ENCODE data around the gene AFP. TPM values are rescaled to one million over a fixed set of nuclear protein-coding genes. Genes with fewer than 3 reads are reported as not detected.

The AFP gene
- total RNA-seq, 1 donor from 2014 or later = 0.31 TPM

DNA sequence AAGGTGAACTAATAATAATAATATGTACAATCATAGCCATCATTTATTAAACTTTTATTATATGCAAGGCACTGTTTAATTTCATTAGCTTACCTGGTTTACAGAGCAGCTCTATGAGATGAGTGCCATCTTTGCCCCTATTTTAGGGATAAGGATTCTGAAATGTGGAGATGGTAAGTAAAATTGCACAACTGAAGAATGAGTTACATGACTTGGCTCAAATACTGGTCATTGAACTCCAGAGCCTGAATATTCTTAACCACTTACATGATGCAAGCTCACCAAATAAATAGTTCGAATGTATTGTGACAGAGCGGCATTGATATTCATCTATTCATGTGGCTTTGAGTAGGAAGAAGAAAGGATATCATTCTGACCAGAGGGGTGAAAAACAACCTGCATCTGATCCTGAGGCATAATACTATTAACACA is 20.2 kb upstream of the AFP start:
- Mint-ChIP-seq H3K36me3 (no peaks in the 10 kb centered on the region), H3K27ac (no peak overlapping the region), H3K9me3 (no peaks in the 10 kb centered on the region), H3K27me3 (ENCODE audit: low read depth) (no peaks in the 10 kb centered on the region), H3K4me1 (no peaks in the 10 kb centered on the region), H3K4me3 (no peak overlapping the region)
- TF ChIP-seq, protein P1, sequence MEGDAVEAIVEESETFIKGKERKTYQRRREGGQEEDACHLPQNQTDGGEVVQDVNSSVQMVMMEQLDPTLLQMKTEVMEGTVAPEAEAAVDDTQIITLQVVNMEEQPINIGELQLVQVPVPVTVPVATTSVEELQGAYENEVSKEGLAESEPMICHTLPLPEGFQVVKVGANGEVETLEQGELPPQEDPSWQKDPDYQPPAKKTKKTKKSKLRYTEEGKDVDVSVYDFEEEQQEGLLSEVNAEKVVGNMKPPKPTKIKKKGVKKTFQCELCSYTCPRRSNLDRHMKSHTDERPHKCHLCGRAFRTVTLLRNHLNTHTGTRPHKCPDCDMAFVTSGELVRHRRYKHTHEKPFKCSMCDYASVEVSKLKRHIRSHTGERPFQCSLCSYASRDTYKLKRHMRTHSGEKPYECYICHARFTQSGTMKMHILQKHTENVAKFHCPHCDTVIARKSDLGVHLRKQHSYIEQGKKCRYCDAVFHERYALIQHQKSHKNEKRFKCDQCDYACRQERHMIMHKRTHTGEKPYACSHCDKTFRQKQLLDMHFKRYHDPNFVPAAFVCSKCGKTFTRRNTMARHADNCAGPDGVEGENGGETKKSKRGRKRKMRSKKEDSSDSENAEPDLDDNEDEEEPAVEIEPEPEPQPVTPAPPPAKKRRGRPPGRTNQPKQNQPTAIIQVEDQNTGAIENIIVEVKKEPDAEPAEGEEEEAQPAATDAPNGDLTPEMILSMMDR (IDR thresholded peaks at IDR 0.05; ENCODE audit: unreplicated experiment) = no peak
- DNase-seq (ENCODE audit: low spot score in 2 of 2, unreplicated experiment in 2 of 2) = no peak

DNA sequence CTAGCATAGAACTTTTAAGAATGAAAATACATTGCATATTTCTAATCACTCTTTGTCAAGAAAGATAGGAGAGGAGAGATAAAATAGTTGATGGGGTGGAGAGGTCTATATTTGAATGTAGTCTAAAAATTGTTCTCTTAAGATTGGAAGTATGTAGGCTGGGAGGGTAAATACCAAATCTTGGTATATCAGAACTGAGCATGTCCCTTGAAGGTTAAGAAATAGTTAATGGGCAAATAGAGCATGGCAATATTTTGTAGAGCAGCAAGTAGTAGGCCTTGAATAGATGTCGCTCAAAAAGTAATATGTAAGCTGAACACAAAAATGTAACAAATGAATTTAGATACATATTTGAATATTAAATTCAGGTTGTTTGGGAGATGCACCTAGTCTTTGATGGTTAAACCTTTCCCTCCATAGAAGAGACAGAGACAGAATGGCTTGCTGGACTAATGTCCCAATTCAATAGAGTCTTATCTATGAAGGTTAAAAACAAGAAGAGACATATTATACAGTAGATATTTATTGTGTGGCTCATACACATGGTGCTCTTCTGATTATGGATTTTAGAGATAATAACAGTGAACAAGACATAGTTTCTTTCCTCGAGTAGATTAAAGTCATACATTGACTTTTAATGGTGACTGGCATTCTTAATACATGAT is 19.5 kb upstream of the AFP start:
- DNase-seq (ENCODE audit: low spot score in 2 of 2, unreplicated experiment in 2 of 2) = no peak
- H3K36me3 Mint-ChIP-seq = no peaks in the 10 kb centered on the region
- H3K27ac Mint-ChIP-seq = no peak overlapping the region
- no peaks in the 10 kb centered on the region for H3K4me1 Mint-ChIP-seq
- no peaks in the 10 kb centered on the region for H3K9me3 Mint-ChIP-seq
- no peaks in the 10 kb centered on the region for H3K27me3 Mint-ChIP-seq (ENCODE audit: low read depth)
- no peak overlapping the region for H3K4me3 Mint-ChIP-seq
- TF ChIP-seq, protein P1 (IDR thresholded peaks at IDR 0.05; ENCODE audit: unreplicated experiment) = no peak

DNA sequence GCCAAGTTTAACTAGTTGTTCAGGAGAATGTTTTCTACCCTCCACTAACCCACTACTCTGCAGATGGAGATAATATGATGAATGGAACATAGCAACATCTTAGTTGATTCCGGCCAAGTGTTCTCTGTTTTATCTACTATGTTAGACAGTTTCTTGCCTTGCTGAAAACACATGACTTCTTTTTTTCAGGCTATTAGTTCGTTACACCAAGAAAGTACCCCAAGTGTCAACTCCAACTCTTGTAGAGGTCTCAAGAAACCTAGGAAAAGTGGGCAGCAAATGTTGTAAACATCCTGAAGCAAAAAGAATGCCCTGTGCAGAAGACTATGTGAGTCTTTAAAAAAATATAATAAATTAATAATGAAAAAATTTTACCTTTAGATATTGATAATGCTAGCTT is 18.7 kb upstream of the AFP start:
- TF ChIP-seq, protein P1 (IDR thresholded peaks at IDR 0.05; ENCODE audit: unreplicated experiment) = no peak
- Mint-ChIP-seq H3K27ac (no peak overlapping the region), H3K27me3 (ENCODE audit: low read depth) (no peaks in the 10 kb centered on the region)

DNA sequence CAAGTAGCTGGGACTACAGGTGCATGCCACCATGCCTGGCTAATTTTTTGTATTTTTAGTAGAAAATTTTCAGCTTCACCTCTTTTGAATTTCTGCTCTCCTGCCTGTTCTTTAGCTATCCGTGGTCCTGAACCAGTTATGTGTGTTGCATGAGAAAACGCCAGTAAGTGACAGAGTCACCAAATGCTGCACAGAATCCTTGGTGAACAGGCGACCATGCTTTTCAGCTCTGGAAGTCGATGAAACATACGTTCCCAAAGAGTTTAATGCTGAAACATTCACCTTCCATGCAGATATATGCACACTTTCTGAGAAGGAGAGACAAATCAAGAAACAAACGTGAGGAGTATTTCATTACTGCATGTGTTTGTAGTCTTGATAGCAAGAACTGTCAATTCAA is 18.0 kb upstream of the AFP start:
- Mint-ChIP-seq H3K4me3 (no peak overlapping the region), H3K9me3 (no peaks in the 10 kb centered on the region), H3K4me1 (no peaks in the 10 kb centered on the region), H3K27ac (no peak overlapping the region), H3K27me3 (ENCODE audit: low read depth) (no peaks in the 10 kb centered on the region), H3K36me3 (no peaks in the 10 kb centered on the region)
- TF ChIP-seq, protein P1 (IDR thresholded peaks at IDR 0.05; ENCODE audit: unreplicated experiment) = no peak
- DNase-seq (ENCODE audit: low spot score in 2 of 2, unreplicated experiment in 2 of 2) = no peak

More for the DNA sequence above, 18.7 kb upstream of the AFP start:
- H3K4me3 Mint-ChIP-seq = no peak overlapping the region
- no peaks in the 10 kb centered on the region for H3K9me3 Mint-ChIP-seq
- DNase-seq (ENCODE audit: low spot score in 2 of 2, unreplicated experiment in 2 of 2) = no peak
- H3K36me3 Mint-ChIP-seq = no peaks in the 10 kb centered on the region
- H3K4me1 Mint-ChIP-seq = no peaks in the 10 kb centered on the region

DNA sequence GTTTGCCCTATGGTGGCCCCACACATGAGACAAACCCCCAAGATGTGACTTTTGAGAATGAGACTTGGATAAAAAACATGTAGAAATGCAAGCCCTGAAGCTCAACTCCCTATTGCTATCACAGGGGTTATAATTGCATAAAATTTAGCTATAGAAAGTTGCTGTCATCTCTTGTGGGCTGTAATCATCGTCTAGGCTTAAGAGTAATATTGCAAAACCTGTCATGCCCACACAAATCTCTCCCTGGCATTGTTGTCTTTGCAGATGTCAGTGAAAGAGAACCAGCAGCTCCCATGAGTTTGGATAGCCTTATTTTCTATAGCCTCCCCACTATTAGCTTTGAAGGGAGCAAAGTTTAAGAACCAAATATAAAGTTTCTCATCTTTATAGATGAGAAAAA is 17.3 kb upstream of the AFP start:
- Mint-ChIP-seq H3K27ac (no peak overlapping the region), H3K36me3 (no peaks in the 10 kb centered on the region), H3K4me1 (no peaks in the 10 kb centered on the region), H3K4me3 (no peak overlapping the region), H3K9me3 (no peaks in the 10 kb centered on the region), H3K27me3 (ENCODE audit: low read depth) (no peaks in the 10 kb centered on the region)
- DNase-seq (ENCODE audit: low spot score in 2 of 2, unreplicated experiment in 2 of 2) = no peak
- TF ChIP-seq, protein P1 (IDR thresholded peaks at IDR 0.05; ENCODE audit: unreplicated experiment) = no peak
